ENCODE measurements around the gene FUT2. TPM values are rescaled to one million over a fixed set of nuclear protein-coding genes. Genes with fewer than 3 reads are reported as not detected.

Gene FUT2
- total RNA-seq, 4 donors from 2014 or later = 0.24 to 0.28 TPM; not detected in 2

DNA sequence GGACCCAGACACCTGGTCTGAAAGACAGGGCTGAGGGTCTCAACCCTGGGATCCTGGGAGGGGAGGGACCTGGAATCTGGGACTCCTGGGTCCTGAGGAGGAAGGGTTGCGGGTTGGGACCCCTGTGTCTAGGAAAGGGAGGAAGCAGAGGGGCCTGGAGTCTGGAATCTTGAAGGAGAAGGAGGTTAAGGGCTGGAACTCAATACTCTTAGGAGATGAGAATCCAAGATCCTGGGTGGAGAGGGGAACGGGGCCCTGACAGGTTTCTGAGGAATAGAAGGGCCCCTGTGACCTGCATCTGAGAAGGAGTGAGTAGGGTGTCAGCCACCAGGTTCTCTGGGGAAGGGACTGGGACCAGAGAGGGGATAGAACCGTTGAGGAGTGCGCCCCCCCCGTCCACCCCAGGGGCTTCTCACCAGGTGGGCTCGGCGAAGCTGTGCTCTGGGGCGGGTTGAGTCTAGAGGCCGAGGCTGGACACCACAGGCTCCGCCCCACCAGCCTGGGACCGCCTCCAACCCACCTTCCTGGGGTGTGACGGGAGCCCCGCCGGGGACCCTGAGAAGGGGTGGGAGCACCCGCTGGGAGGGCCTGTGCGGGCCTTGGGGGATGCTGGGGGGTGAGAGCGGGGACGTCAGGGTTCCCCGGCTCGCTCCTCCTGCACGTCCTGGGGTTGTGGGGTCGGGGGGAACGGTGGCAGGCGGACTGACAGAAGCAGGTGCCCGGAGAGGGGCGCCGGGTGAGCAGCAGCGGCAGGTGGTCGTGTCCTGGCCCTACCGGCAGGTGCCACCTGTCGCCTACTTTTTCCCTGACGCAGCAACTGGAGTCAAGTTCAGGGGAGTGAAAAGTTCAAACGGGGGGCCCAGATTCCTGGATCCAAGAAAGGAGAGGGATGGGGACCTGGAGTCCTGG, 23.7 kb downstream of the FUT2 start, which contains the start of gene MAMSTR:
TSS of gene MAMSTR (minus strand) at position 463 of the 909 bp plus-strand sequence. CDS start 694 bp downstream, outside the sequence.
- ATAC-seq (ENCODE audit: low FRiP score) = no peak
- TF ChIP-seq, protein P1, sequence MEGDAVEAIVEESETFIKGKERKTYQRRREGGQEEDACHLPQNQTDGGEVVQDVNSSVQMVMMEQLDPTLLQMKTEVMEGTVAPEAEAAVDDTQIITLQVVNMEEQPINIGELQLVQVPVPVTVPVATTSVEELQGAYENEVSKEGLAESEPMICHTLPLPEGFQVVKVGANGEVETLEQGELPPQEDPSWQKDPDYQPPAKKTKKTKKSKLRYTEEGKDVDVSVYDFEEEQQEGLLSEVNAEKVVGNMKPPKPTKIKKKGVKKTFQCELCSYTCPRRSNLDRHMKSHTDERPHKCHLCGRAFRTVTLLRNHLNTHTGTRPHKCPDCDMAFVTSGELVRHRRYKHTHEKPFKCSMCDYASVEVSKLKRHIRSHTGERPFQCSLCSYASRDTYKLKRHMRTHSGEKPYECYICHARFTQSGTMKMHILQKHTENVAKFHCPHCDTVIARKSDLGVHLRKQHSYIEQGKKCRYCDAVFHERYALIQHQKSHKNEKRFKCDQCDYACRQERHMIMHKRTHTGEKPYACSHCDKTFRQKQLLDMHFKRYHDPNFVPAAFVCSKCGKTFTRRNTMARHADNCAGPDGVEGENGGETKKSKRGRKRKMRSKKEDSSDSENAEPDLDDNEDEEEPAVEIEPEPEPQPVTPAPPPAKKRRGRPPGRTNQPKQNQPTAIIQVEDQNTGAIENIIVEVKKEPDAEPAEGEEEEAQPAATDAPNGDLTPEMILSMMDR (IDR thresholded peaks at IDR 0.05) = no peak

DNA sequence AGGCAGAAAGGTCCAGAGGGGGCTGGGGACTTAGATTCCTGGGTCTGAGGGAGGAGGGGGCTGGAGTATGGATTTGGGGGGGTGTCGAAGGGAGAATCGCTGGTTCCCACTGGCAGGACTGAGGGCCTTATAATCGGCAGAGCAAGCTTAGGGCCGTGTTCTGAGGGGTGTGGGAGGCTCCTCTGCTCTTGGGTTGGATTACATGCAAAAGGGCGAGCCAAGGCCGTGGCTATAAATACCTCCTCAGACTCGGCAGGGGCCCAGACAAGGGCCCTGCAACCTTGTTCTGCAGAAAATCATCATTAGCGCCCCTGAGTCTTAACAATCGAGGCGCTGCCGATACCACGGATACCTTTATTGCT, 24.5 kb downstream of the FUT2 start:
- ATAC-seq (ENCODE audit: low FRiP score) (no peak), DNase-seq (ENCODE audit: low spot score) (no peak)
- TF ChIP-seq, protein P1 (IDR thresholded peaks at IDR 0.05) = no peak

More for the DNA sequence above, 23.7 kb downstream of the FUT2 start, which contains the start of gene MAMSTR:
- no peak for DNase-seq (ENCODE audit: low spot score)

DNA sequence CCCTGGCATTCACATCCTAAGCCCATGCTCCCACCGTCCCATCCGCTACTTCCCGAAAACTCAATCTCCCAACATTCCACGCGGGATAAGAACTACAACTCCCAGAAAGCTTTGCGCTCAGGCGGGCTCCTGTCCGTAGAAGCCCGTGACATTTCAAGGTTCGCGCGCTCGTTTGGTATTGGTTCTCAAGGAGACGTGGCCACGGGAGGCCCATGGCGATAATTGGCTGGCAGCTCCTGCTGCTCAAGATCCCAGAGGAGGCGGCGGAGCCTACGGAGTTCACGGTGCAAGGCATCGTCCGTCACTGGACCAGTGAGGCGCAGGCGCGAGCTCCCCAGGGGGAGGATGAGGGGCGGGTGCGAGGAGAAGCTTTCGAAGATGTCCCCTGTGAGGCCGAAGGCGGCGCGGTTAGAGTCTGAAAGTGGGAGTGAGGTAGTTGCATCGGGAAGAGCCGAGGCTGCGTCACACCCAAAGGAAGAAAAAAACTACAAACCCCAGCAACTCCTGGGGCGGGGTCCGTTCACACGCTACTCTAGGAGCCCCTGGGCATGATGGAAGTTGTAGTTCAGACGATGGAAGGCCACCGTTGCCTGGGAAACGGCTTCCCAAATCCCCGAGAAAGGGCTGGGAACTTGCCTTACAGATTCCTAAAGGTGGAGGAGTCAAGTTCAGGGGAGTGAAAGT, 25.0 kb downstream of the FUT2 start:
- DNase-seq (ENCODE audit: low spot score) = peak; percentile 99
- TF ChIP-seq, protein P1 (IDR thresholded peaks at IDR 0.05) = no peak
- peak; percentile 91 for ATAC-seq (ENCODE audit: low FRiP score)

DNA sequence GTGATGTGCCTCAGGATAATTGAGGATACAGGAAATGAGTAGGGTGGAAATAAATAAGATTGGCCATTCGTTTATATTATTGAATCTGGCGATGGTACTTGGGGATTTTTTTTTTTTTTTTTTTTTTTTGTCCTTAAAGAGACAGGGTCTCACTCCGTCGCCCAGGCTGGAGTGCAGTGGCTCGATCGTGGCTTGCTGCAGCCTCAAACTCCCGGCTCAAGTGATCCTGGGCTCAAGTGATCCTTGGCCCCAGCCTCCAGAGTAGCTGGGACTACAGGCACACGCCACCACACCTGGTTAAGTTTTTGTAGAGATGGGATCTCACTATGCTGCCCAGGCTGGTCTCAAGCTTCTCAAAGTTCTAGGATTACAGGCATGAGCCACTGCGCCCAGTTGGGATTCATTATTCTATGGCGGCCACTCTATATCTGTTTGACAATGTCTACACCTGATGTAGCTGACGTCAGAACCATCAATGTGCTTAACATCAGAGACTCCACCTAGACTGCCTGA, 26.5 kb downstream of the FUT2 start:
- ATAC-seq (ENCODE audit: low FRiP score) (no peak), DNase-seq (ENCODE audit: low spot score) (no peak)
- TF ChIP-seq, protein P1 (IDR thresholded peaks at IDR 0.05) = no peak

DNA sequence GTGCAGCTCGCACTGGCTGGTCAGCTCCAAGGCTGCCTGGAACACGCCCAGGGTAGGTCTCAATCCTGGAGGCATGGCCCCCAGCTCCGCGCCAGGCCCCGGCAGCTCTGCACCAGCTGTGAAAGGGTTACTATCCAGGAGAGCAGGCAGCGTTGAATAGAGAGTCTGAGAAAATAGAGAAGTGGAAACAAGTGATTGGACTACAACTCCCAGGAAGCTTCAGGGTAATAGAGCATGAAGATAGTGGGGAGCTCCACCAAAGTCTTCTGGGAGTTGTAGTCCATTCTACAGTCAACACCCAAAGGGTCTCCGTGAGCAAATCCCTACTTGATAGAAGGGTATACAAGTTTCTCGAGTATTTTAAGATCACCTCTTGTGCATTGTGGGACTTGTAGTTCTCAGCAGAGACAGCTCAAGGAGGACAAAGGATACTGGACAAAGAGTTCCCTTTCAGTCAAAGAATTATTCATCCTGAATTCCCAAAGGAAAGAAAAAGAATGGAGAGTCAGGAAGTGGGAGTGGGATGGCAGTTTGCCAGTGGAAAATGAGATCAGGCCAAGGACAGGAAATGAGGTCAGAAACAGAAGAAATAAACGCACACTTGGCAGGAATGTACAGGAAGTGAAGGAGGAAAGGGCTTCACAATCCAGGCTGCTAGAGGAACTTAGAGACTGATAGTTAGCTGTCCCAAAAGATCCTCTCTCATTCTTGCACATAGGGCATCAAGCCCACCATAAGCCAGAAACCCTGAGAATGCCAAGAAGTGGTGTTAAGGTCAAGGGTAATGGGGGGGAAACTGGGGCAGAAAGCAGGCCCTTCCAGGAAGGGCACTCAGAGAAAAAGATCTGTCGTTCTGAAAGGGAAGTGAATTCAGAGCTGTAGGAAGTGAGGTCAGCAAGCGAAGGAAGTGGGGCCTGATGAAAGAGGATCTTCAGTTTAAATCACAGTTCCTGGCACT, 29.3 kb downstream of the FUT2 start:
- DNase-seq (ENCODE audit: low spot score) = no peak
- TF ChIP-seq, protein P1 (IDR thresholded peaks at IDR 0.05) = no peak
- no peak for ATAC-seq (ENCODE audit: low FRiP score)

DNA sequence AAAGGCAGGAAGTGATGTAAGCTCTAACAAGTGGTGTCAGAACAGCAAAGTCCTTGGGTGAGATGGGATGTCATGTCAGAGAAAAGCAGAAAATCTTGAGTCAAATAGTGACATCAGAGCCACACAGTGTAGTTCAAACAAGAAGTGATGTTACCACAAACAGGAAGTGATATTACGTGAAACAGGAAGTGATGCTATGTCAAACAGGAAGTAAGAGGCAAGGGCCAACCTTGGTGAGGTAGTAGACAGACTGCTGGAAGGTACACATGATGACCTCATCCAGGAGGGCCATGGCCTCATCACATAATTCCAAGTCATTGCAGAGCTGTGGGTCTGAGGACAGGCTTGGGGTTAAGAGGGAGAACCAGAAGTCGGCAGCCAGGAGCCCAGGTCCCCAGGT, 30.8 kb downstream of the FUT2 start:
- no peak for ATAC-seq (ENCODE audit: low FRiP score)
- TF ChIP-seq, protein P1 (IDR thresholded peaks at IDR 0.05) = no peak
- DNase-seq (ENCODE audit: low spot score) = no peak
